ENCODE measurements around the gene C1D. TPM values are rescaled to one million over a fixed set of nuclear protein-coding genes. Genes with fewer than 3 reads are reported as not detected.
A peak's percentile ranks its signal among the peaks of the same experiment; 100 is the strongest.

The C1D gene
- total RNA-seq, 1 experiment from 2014 or later: 21.3 TPM

DNA sequence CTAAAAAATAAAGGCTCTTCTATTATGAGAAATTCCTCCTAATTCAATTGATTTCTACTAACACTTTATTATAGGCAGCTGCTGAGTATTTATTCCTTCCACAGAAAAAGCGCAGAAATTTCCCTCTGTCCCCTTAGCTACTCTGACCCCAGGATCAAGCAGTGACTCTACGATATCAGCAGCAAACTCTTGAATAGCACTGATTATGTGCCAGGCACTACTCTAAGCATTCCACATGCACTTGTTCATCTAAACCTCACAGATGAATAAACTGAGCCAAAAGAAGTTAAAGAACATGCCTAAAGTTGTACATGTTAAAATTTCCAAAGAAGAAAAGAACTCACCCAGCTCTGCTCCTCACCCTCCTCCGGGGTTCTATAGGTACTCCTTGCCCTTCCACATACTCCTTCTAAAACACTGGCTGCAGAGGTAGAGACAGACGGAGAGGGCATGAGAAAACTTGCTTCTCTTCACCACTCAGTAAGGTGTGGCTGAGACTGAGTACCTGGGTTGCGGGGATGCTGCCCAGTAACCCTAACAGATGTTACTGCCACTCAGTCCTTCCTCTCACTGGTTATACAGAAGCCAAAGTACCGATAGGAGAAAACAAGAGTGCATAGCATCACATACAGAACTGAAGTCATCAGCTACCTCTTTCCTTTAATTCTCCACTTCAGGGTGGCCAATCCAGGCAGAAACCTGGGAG is 9.9 kb downstream of the C1D start:
- H3K4me3 ChIP-seq (ENCODE audit: low read depth, low read length, poor library complexity, severe bottlenecking): no peak overlapping the region
- BruUV-seq (replicated peaks): no TSS peak
- H3K36me3 ChIP-seq (ENCODE audit: insufficient read depth, low read length, poor library complexity, severe bottlenecking): no peaks in the 10 kb centered on the region
- intact Hi-C loops (cut with micrococcal nuclease; ENCODE audit: unreplicated experiment): no loop called here
- ChIA-PET CTCF (no interaction called here), POLR2A (ENCODE audit: low non-redundant PET) (no interaction called here)
- H3K9me3 ChIP-seq (ENCODE audit: low read depth, low read length, poor library complexity, severe bottlenecking): no peaks in the 10 kb centered on the region
- H3K27me3 ChIP-seq (replicated peaks; ENCODE audit: insufficient read depth, low read depth, low read length, poor library complexity): no peaks in the 10 kb centered on the region
- no peak for TF ChIP-seq EZH2 (IDR thresholded peaks at IDR 0.05; ENCODE audit: borderline replicate concordance, low read depth, low read length, poor library complexity, severe bottlenecking)
- TF ChIP-seq, protein P1, sequence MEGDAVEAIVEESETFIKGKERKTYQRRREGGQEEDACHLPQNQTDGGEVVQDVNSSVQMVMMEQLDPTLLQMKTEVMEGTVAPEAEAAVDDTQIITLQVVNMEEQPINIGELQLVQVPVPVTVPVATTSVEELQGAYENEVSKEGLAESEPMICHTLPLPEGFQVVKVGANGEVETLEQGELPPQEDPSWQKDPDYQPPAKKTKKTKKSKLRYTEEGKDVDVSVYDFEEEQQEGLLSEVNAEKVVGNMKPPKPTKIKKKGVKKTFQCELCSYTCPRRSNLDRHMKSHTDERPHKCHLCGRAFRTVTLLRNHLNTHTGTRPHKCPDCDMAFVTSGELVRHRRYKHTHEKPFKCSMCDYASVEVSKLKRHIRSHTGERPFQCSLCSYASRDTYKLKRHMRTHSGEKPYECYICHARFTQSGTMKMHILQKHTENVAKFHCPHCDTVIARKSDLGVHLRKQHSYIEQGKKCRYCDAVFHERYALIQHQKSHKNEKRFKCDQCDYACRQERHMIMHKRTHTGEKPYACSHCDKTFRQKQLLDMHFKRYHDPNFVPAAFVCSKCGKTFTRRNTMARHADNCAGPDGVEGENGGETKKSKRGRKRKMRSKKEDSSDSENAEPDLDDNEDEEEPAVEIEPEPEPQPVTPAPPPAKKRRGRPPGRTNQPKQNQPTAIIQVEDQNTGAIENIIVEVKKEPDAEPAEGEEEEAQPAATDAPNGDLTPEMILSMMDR (conservative IDR thresholded peaks at IDR 0.05; ENCODE audit: low read depth, low read length): no peak
- no peak overlapping the region for H3K27ac ChIP-seq (ENCODE audit: low read depth, low read length, poor library complexity, severe bottlenecking)
- H3K4me1 ChIP-seq (ENCODE audit: insufficient read depth, low read length, poor library complexity, severe bottlenecking): peaks cover 14% of the 10 kb centered on the region
- no peak for DNase-seq (ENCODE audit: low spot score)

DNA sequence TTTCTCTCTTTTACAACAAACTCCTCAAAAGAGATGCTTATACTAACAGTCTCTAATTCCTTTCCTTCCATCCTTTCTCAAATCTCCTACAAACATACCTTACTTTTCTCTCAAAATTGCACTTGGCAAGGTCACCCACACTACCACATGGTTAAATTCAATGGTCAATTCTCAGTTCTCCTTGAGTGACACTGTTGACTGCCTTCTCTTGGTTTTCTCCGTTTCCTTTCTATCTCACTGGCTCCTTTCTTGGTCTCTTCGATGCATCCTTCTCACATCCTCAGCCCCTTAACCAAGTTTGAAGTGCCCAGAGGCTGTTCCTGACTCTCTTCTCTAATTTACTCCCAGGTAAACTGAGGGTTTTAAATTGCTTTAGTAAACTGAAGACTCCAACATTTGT is 12.5 kb downstream of the C1D start:
- TF ChIP-seq EZH2 (IDR thresholded peaks at IDR 0.05; ENCODE audit: borderline replicate concordance, low read depth, low read length, poor library complexity, severe bottlenecking): no peak
- TF ChIP-seq, protein P1 (conservative IDR thresholded peaks at IDR 0.05; ENCODE audit: low read depth, low read length): no peak

DNA sequence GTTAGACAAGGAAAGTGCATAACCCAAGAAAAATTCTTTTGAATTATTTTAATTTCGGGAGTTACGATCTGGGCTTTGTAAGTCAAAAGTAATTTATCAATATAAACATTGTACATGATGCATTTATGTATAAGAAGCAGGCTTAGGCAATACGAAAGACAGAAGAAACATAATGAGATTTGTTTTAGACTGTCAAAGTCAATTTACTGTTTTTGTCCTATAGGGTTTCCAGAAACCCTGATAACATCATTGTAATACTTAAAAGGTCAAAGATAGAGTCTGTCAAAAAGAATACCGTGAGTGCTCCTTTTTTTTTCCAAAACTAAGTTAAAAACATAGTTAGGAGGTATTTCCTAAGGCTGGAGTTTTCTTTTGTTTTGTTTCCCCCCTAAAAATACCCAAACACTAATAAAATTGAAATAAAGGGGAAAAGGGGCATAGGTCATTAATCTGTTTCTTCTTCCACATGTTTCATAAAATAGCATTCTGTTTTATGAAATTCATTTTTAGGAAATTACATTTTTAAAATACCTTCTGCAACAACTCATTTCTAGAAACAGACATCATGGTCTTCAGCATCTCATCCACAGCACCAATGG is 16.1 kb downstream of the C1D start:
- Histone ChIP-seq H3K27me3 (replicated peaks; ENCODE audit: insufficient read depth, low read depth, low read length, poor library complexity) (no peaks in the 10 kb centered on the region), H3K9me3 (ENCODE audit: low read depth, low read length, poor library complexity, severe bottlenecking) (no peaks in the 10 kb centered on the region), H3K4me3 (ENCODE audit: low read depth, low read length, poor library complexity, severe bottlenecking) (no peak overlapping the region), H3K36me3 (ENCODE audit: insufficient read depth, low read length, poor library complexity, severe bottlenecking) (no peaks in the 10 kb centered on the region), H3K4me1 (ENCODE audit: insufficient read depth, low read length, poor library complexity, severe bottlenecking) (peaks cover 66% of the 10 kb centered on the region), H3K27ac (ENCODE audit: low read depth, low read length, poor library complexity, severe bottlenecking) (peak overlapping the region; percentile 32)
- BruUV-seq (replicated peaks): no TSS peak
- DNase-seq (ENCODE audit: low spot score): peak; percentile 26
- POLR2A ChIA-PET (ENCODE audit: low non-redundant PET): no interaction called here
- CTCF ChIA-PET: no interaction called here
- intact Hi-C loops (cut with micrococcal nuclease; ENCODE audit: unreplicated experiment): no loop called here
- TF ChIP-seq, protein P1 (conservative IDR thresholded peaks at IDR 0.05; ENCODE audit: low read depth, low read length): no peak
- no peak for TF ChIP-seq EZH2 (IDR thresholded peaks at IDR 0.05; ENCODE audit: borderline replicate concordance, low read depth, low read length, poor library complexity, severe bottlenecking)

More for the DNA sequence above, 12.5 kb downstream of the C1D start:
- H3K27ac ChIP-seq (ENCODE audit: low read depth, low read length, poor library complexity, severe bottlenecking): no peak overlapping the region
- ChIA-PET CTCF (no interaction called here), POLR2A (ENCODE audit: low non-redundant PET) (no interaction called here)
- H3K4me1 ChIP-seq (ENCODE audit: insufficient read depth, low read length, poor library complexity, severe bottlenecking): peaks cover 39% of the 10 kb centered on the region
- H3K36me3 ChIP-seq (ENCODE audit: insufficient read depth, low read length, poor library complexity, severe bottlenecking): no peaks in the 10 kb centered on the region
- H3K9me3 ChIP-seq (ENCODE audit: low read depth, low read length, poor library complexity, severe bottlenecking): no peaks in the 10 kb centered on the region
- intact Hi-C loops (cut with micrococcal nuclease; ENCODE audit: unreplicated experiment): no loop called here
- no TSS peak for BruUV-seq (replicated peaks)
- DNase-seq (ENCODE audit: low spot score): no peak
- H3K4me3 ChIP-seq (ENCODE audit: low read depth, low read length, poor library complexity, severe bottlenecking): no peak overlapping the region
- H3K27me3 ChIP-seq (replicated peaks; ENCODE audit: insufficient read depth, low read depth, low read length, poor library complexity): no peaks in the 10 kb centered on the region
